ENCODE measurements around the gene SPHK2.
A peak's percentile ranks its signal among the peaks of the same experiment; 100 is the strongest.

Gene SPHK2

GRCh38 chr19:48603850-48604249 lies 15.5 kb upstream of the SPHK2 start:
- DNase-seq (ENCODE audit: low read depth), result no peak

- no peak for DNase-seq (ENCODE audit: low read depth)
Measured at GRCh38 chr19:48606463-48607358, 12.6 kb upstream of the SPHK2 start, which contains the start of gene SPACA4. SPACA4 (plus strand) TSS chr19:48606742; CDS start chr19:48606979, 237 bp downstream.

GRCh38 chr19:48607359-48607755 lies 11.9 kb upstream of the SPHK2 start:
- DNase-seq (ENCODE audit: low read depth), result no peak

- DNase-seq (ENCODE audit: low read depth), result no peak
Measured at GRCh38 chr19:48608798-48609263, 10.5 kb upstream of the SPHK2 start.

- DNase-seq (ENCODE audit: low read depth), result no peak
Measured at GRCh38 chr19:48609571-48610108, 9.7 kb upstream of the SPHK2 start.

GRCh38 chr19:48611872-48612271 lies 7.4 kb upstream of the SPHK2 start:
- no peak for DNase-seq (ENCODE audit: low read depth)

- no peak for DNase-seq (ENCODE audit: low read depth)
Measured at GRCh38 chr19:48613024-48613851, 6.1 kb upstream of the SPHK2 start.

GRCh38 chr19:48613852-48614435 lies 5.4 kb upstream of the SPHK2 start:
- no peak for DNase-seq (ENCODE audit: low read depth)

- DNase-seq (ENCODE audit: low read depth), result no peak
Measured at GRCh38 chr19:48614436-48615230, 4.7 kb upstream of the SPHK2 start, which contains the start of gene FAM83E. FAM83E (minus strand) TSS chr19:48615076; CDS start chr19:48613372, 1,704 bp downstream.

- DNase-seq (ENCODE audit: low read depth), result no peak
Measured at GRCh38 chr19:48615231-48616040, 3.9 kb upstream of the SPHK2 start.

GRCh38 chr19:48616041-48616436 lies 3.3 kb upstream of the SPHK2 start:
- no peak for DNase-seq (ENCODE audit: low read depth)

- DNase-seq (ENCODE audit: low read depth), result no peak
Measured at GRCh38 chr19:48616491-48617056, 2.7 kb upstream of the SPHK2 start.

- no peak for DNase-seq (ENCODE audit: low read depth)
Measured at GRCh38 chr19:48617146-48617937, 2.0 kb upstream of the SPHK2 start.

GRCh38 chr19:48618278-48618915 lies 909 bp upstream of the SPHK2 start:
- DNase-seq (ENCODE audit: low read depth), result no peak

GRCh38 chr19:48619692-48620585 lies 633 bp downstream of the SPHK2 start:
- no peak for DNase-seq (ENCODE audit: low read depth)

GRCh38 chr19:48623556-48624066 lies 4.3 kb downstream of the SPHK2 start:
- no peak for DNase-seq (ENCODE audit: low read depth)

GRCh38 chr19:48624067-48624594 lies 4.8 kb downstream of the SPHK2 start:
- DNase-seq (ENCODE audit: low read depth), result peak; percentile 95

Measured in stimulated activated CD4-positive, alpha-beta T cell treated with anti-CD3 and anti-CD28 coated beads, Interleukin-2, amount 100 ng/mL, for 4 hours (primary cell).